ENCODE results near the gene KRT9.
"Not testable (repeated sequence)": the region's sequence is repeated elsewhere in the genome, so short reads cannot be mapped to it uniquely, and the experiment has no call there.

The KRT9 gene

DNA sequence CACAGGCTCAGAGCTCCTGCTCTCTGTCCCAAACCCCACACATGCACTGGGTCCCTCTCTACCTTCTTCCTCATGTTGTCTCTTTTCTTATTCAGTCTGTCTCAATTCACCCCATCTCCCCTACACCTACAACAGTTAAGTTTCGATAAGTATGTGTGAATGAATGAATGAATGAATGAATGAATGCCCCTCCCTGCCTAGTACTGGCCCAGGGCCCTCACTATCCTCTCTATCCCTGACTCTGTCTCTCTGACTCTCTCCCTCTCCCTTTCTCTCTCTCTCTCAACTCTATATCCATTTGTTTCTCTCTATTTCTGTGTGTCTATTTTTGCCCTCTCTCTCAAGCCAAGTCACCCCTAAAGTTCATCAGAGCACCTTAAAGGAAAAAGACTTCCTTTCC, 6.7 kb upstream of the KRT9 start:
- DNase-seq = no peak

DNA sequence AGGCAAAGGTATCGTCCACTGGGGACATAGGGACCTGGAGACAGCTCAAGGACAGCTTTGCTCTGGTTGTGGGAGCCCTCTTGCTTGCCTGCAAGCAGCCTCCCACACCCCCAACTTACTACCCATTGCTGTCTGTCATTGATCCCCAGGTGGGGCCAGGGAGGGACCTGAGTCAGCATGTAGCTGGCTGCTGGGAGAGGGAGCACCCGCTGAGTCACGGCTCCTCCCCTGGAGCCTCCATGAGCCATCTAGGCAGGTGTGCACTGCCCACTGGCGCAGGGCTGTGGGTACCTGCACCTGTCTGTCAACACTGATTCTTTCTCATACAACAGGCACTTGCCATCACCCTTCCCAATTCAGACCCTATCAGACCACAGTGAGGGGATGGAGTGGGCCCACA, 4.9 kb upstream of the KRT9 start:
- DNase-seq = not testable (repeated sequence)

DNA sequence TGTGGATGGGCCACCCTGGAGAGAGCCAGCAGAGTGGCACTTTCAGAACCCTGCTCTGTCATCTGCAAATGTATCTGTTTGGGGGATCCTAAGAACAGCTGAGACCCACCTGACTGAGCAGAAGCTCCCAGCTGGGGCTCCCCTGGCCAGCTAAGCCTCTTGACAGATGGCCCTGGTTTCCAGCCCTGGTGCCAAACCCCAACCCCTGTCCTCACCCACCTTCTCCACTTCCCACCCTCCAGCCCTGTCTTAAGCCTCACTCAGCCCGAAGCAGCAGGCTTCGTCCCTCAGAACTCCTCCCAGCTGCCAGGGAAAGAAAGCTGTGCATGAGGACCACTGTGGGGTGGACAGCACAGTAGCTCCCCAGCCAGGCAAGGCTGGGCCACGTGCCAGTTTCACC, 3.5 kb upstream of the KRT9 start:
- no peak for DNase-seq

DNA sequence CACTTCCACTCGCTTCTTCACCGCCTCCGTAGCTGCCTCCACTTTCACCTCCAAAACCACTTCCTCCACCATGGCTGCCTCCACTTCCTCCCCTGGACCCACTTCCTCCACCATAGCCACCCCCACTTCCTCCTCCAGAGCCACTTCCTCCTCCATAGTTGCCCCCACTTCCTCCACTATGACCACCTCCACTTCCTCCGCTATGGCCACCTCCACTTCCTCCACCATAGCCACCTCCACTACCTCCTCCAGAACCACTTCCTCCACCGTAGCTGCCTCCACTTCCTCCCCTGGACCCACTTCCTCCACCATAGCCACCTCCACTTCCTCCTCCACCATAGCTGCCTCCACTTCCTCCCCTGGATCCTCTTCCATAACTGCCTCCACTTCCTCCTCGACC, 4.5 kb downstream of the KRT9 start:
- no peak for DNase-seq

DNA sequence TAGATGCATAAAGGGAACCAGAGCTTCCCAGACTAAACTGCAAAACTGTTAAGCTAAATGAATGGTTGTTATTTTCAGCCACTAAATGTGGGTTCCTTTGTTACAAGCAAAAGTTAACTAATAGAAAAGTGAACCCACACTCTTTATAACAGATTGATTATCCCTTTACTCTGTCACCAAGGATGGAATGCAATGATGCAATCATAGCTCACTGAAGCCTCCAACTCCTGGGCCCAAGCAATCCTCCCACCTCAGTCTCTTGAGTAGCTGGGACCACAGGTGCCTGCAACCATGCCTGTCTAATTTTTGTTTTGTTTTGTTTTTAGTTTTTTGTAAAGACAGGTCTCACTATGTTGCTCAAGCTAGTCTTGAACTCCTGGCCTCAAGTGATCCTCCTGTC, 6.5 kb downstream of the KRT9 start:
- no peak for DNase-seq

DNA sequence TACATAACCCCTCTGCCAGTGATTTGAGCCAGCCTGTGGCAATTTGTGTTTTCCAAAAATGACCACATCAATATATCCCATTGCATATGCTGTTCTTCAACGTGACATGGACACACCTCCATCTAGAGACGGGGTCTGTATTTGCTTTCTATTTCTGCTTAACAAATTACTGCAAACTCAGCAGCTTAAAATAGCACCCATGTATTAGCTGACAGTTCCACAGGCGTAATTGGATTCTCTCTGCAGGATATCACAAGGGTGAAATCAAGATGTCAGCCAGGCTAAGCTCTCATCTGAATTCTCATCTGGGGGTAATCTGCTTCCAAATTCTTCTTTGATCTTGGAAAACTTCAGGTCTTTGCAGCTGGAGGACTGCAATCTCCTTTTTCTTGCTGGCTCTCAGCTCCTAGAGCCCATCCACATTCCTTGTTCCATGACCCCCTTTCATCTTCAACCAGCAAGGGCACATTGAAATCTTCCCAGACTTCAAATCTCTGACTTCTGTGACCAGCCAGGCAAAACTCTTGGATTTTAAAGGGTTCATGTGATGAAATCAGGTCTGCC, 8.2 kb downstream of the KRT9 start:
- DNase-seq = no peak

DNA sequence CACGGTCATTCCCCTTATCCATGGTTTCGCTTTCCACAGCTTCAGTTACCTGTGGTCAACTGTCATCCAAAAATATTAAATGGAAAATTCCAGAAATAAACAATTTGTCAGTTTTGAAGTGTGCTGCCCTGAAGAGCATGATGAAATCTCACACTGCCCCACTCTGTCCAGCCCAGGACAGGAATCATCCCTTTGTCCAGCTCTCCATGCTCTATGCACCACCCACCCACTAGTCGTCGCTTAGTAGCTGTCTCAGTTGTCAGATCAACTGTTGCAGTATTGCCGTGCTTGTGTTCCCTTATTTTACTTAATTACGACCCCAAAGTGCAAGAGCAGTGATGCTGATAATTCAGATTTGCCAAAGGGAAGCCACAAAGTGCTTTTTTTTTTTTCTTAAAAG, 10.3 kb downstream of the KRT9 start:
- no peak for DNase-seq

DNA sequence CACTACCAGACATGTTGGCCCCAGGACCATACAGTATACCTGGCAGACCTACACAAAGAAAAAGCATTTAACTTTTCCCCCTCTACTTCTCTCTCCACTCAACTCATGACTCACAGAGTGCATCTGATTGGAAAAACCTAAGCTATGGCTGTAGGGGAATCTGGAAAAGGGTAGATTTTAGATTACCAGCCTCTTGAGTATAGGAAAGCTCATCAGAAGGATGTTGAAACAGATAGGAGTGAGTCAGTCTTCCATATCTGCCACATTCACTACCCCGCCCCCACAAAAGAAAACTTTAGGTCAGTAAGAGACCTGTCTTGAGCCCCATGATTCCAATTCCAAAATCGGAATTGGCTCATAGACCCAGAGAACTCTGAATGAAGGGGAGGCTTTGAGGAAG, 12.3 kb downstream of the KRT9 start:
- no peak for DNase-seq

DNA sequence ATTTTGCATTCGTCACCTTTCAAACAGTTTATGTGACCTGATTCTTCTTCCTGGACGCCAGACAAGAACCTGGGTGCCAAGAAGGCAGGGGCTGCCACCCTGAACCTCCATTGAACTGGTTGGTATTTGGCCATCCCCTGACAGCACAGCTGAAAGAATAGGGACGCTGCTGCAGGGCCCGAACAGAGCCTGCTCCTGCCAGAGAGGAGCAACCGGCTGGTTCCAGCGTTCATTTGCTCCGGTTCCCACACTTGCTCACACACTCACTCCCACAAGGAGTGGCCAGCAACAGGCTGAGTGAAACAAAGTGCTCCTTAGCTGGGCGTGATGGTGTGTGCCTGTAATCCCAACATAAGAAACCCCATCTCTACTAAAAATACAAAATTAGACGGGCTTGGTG, 14.9 kb downstream of the KRT9 start:
- DNase-seq = no peak

DNA sequence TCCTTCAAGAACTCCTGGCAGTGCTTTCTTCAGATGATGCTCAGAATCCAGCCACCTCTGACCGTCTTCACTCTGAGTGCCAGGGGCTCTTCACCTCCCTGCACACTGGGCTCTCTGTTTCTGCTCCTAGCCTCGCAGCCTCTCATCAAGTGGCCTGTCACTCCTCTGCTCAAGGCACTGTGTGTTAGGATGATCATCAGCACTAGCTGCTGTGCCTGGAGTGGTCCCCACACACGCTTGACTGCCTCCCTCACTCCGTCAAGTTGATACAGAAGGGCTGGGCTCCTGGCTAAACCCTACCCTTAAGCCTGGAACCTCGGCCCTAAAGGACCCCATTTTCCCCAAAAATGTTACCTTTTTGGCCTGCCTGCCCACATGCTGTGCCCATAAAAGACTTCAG, 15.6 kb downstream of the KRT9 start:
- DNase-seq = no peak

DNA sequence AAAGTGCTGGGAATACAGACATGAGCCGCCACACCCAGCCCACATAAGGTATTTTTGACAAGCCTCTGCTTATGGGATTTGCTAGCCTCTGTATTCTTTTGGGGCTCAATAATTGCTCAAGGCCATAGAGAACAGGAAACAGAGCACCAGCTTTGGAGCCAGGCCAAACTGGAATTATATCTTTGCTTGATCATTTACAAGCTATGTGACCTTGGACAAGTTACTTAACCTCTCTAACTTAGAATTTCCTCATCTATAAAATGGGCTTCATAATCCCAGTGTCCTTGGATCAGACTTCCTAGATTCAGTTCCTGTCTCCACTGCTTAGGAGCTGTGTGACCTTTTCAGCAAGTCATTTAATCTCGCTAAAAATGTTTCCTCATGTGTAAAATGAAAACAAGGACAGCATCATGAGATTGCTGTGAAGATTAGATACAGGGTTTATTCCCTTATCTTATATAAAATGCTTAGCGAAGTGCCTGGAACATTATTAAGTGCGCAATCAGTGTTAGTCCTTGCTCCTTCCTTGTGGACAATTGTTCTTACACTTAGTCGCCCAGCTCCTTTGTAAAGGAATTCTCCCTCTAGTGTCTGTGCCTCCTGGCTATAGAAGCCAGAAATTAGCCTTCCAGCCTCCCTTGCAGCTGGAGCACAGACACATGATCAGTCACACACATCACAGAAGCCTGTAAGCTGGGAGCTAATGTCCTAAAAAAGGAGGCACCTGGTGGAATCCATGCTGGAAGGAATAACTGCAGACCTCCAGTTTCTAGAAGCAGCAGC, 16.6 kb downstream of the KRT9 start:
- no peak for DNase-seq

DNA sequence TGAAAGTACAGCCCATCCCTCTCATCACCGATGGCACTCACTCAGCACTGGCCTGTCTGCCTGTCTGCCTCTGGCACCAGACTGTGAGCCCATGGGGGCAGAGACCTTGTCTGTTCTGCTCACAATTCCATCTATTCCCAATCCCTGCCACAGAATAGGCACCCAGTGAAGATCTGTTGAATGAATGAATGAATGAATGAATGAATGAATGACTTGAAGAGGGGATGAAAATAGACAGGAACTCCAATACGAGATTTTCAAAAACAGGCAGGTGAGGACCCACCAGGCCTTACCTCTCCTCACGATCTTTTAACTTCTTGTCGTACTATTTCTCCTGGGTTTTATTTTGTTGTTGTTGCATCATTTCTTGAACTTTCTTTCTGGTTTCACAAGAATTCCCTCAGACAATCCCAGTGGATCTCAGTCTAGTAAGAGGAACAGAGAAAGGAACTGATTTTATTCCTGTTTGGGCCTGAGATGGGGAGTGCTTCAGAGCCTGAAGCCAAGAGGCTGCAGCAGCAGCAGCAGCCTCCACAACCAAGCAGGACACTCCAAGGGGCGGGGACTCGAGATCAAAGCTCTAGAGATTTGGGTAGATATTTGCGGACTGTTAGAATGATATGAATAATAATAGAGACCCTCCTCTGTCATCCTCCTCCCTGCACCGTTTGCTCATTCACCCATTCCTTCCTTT, 17.7 kb downstream of the KRT9 start:
- no peak for DNase-seq

DNA sequence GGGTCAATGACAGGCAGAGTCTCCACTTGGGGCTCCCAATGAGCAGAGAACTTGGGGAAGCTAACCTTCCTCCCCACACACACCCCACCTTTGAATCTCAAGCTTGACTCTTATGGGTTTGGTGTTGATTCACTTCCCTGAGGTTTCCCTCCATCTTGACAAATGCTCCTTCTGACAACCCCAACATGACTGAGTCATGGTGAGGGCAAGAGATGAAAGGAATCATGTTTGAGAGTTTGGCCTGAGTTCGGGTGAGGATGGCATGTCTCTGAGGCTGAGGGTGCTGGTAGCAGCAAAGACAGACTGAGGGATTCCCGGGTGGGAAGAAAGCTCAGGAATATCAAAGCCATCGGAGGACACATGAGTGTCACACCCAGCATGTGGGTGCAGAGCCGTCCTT, 18.7 kb downstream of the KRT9 start:
- DNase-seq = no peak

DNA sequence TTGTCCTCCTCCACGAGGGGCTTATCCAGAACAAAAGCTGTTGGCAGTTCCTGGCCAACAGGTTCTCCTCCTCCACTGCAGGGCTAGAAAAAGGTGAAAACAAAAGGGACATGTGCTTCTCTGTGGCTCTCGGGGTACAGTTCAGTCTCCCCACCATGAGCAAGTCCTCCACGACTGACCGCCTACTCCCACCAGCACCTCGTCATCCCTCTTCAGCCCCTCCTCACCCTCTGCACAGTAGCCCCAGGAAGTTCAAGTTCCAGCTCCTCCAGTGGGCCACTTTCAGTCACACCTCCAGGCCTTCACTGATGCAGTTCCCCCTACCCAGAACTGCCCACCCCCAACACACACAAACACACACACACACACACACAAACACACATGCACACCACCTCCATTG, 19.4 kb downstream of the KRT9 start:
- no peak for DNase-seq

DNA sequence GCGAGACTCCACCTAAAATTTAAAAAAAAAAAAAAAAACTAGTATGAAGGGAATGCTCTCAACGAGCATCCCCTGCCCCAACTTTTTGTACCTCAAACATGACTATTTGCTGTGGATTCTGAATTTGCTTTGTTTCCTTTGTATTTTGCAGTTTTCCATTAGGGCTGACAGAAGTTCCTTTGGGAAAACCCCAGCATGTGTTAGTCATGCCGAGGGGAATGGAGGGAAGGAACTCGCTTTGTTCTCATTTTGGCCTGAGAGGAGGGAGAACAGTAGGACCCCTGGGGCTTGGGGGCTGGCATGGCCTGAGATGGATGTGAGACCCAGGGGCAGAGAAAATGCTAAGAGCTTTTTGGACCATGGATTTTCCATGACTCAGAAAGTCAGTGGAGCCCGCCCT, 20.5 kb downstream of the KRT9 start:
- DNase-seq = no peak

DNA sequence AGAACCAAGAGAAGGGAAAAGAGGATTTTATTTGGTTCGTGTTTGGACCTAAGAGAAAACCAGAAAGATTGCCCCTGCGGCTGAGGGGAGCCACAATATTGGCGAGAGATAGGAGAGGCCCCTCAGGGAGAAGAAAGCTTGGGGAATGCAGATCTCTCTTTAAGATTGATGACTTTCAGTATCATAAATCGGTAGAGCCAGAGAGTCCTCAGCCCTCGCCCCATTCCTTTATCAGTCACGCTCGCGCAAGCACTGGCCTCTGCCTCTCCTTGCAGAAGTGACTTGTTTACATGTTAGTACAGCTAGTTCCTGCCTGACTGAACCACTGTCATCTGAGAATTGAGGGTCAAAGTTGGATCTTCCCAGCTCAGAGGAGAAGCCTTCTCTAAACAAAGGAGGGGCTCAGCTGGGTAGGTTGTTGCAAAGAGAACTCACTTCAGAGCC, 22.2 kb downstream of the KRT9 start:
- DNase-seq = no peak

DNA sequence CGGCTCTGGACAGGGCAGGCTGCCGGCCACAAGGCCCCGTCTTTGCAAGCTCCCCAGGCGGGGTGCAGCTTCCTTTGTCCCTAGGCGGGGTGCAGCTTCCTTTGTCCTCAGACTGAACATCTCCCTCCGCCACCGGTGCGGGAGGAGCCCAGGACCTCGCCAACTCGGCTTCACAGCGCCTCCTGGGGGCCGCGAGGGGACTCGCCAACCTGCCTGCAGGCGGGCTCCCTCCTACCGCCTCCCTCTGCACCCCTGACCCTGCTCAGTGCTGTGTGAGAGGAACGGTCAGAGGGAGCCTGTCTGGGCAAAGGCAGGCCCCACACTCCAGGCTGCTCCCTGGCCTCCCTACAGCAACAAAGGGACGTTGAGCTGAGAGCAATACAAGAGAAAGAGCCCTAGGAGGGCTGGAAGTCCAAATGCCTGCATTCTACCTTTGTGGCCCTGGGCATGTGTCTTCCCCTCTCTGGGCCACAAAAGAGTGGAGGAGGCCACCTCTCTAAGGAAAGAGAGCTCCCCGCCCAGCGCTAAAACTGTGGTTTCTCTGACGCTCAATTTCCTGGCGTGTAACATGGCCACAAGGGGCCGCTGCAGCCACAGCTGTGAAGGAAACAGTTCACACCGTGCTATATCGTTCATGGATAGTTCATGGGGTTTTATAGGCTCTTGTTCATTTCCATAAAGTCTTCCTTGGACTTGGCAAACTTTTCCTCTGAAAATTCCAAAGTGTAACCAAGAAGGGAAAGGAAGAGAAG, 22.8 kb downstream of the KRT9 start:
- DNase-seq = peak; percentile 81

DNA sequence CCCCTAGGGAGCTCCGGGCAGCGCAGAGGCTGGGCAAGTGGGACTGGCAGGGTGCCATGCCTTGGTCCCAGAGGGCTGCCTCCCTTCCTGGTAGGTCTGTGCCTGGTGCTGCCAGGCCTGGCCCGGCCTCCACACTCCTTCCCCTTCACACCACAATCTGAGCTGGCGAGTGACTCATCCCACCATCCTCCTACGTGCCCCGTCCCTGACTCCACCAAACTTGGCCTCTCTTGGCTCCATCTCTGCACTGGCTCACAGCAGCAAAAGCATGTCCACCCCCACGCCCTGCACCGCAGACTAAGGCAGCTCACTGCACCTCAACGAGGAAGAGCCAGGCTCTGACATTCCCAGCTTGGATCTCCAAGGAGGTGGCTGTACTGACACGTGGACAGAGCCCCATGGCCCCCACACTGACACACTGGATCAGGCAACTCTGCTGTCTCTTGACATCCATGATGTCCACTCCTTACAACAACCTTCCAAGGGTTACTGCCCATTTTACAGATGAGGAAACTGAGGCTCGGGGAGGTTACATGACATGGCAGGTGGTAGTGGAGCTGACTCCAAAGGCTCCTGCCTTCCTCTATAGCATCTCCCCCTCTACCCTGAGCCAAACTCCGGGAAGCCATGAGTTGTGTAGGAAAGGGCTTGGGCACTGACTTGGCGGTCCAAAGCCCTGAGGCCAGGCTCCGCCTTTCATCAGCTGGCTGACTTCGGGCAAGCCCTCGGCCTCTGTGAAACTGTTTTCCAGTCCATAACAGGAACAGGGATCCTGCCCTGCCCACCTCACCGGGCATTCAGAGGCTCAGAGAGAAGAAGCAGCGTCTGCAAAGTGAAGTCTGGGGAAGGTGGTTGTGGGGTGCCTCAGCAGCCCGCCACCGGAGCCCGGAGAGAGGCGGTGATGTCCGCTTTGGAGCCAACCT, 23.7 kb downstream of the KRT9 start:
- peak; percentile 57 for DNase-seq

DNA sequence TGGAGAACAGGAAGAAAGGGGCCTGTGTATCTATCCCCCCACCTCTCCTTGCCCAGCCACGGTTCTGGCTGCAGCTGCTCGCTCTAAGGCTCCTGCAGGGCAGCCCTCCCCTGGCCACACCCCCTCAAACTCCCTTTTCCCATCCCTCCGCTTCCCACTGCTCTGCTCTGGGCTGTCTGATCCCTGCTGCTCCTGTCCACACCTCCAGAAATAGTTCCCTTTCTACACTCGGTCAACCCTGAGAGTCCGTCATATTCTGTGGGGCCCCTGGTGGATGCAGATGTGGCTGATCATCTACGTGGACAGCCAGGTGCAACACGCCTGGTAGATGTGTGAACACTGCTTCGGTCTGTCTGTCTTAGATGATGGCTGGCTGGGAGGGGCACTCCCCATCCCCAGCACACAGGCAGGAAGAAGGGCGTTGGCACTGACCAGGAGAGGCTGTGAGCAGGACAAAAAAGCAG, 24.4 kb downstream of the KRT9 start:
- DNase-seq = no peak

DNA sequence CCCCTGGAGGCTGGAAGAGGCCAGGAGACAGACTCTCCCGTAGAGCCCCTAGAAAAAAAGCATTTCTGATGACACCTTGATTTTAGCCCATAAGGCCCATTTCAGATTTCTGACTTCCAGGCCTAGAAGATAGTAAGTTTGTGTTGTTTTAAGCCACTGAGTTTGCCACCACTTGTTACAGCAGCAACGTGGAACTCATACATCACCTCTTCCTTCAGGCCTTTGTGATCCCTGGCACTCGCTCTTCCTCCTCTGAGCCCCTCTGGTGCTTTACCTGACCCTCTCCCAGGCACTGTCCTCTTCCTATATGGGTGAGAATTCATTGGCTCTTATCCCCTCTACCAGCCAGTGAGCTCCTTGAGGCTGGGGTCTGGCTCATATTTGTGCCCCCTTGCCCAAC, 25.0 kb downstream of the KRT9 start:
- no peak for DNase-seq

DNA sequence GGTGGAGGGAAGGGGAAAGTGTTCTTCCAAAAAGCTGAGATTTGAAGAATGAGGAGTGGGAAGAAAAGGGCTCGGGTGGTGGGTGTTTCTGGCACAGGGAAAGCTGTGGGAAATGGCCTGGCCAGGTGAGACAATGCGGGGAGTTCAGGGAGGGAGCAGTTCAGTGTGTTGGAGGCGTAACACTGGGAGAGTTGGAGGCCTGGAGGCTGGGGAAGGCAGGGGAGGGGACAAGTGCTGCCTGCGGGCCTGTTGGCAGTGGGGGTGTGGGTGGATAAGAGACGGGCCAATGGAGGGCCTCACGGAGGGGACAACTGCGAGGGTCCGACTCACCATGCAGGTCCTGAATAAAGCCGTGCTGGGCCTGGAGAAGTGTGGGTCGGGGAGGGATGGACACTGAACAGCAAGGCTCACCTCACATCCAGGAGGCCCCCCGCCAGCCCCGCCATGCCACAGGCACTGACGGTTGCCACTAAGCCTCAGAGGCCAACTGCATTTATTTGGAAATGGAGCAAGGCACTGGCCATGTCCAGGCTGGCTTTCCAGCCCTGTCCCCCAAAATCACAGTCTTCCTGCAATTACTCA, 25.9 kb downstream of the KRT9 start:
- no peak for DNase-seq

DNA sequence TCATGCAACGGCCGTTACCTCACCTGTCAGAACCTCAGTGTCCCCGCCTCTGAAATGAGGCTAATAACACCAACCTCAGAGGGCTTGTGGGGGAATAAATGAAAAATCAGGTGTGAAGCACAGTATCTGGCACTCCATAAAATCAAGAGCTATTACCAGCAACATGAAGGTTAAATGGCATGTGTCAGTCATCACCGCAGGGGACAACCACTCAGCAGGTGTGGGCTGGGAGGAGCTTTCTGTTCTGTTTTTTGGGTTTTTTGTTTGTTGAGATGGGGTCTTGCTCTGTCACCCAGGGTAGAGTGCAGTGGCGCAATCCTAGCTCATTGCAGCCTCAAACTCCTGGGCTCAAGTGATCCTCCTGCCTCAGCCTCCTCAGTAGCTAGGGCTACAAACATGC, 26.9 kb downstream of the KRT9 start:
- no peak for DNase-seq
